ENCODE data around the gene COL13A1. TPM values are rescaled to one million over a fixed set of nuclear protein-coding genes. Genes with fewer than 3 reads are reported as not detected.

Gene COL13A1
- polyA plus RNA-seq, 1 of the 3 experiments (the other 2 are of a cell fraction): 26.7 TPM

GRCh38 chr10:69838853-69839252, 37.1 kb downstream of the COL13A1 start:
- peaks cover 7% of the 10 kb centered on the region; the same call in 1 of the 2 replicates for H3K79me2 ChIP-seq (ENCODE audit: insufficient read depth)
- H3K9ac ChIP-seq: no peak overlapping the region
- H2AFZ ChIP-seq (ENCODE audit: low read depth): no peak overlapping the region
- WGBS (ENCODE audit: low lambda C conversion rate): 69% methylated on average over 10 of the region's 11 CpGs
- peaks cover 15 to 29% of the 10 kb centered on the region in 2 experiments; a peak in 3 of 4 replicates for H3K4me1 ChIP-seq (ENCODE audit: control insufficient read depth in 1 of 2, insufficient read depth in 2 of 2, low read depth in 1 of 2, low read length in 1 of 2)
- TF ChIP-seq USF2 (IDR thresholded peaks at IDR 0.05; ENCODE audit: borderline replicate concordance, low read depth, low read length): no peak
- peak; percentile 25; the same call in 1 of the 2 replicates for TF ChIP-seq PBX3 (IDR thresholded peaks at IDR 0.05)
- H3K27ac ChIP-seq (ENCODE audit: low read depth in 2 of 2, low read length in 1 of 2): peak overlapping the region in 1 of 2 experiments; percentile 49; a peak in 2 of 4 replicates
- DNase-seq: no peak
- H3K9me2 ChIP-seq: no peaks in the 10 kb centered on the region
- ChIA-PET POLR2A (no interaction called here), CTCF (interaction anchor here (0.8 to 1.9 kb wide), 7 partner anchors 9 to 210 kb away, joined by 3 to 6 read pairs (median 4); no protein-coding TSS in a partner anchor)
- H3K9me3 ChIP-seq: no peaks in the 10 kb centered on the region
- H3K4me3 ChIP-seq (ENCODE audit: low read depth in 2 of 2, low read length in 1 of 2): no peak overlapping the region
- H3K4me2 ChIP-seq: peak overlapping the region; percentile 34; the same call in 1 of the 2 replicates
- H3F3A ChIP-seq (replicated peaks; ENCODE audit: insufficient read depth): no peaks in the 10 kb centered on the region
- no peaks in the 10 kb centered on the region for H4K20me1 ChIP-seq (ENCODE audit: insufficient read depth)
- no peaks in the 10 kb centered on the region for H3K27me3 ChIP-seq (ENCODE audit: insufficient read depth)
- H3K36me3 ChIP-seq (replicated peaks in 1 of 2; ENCODE audit: control insufficient read depth in 1 of 2, insufficient read depth in 2 of 2, low read length in 1 of 2): no peaks in the 10 kb centered on the region

GRCh38 chr10:69839696-69840345, 38.1 kb downstream of the COL13A1 start:
- Histone ChIP-seq H2AFZ (ENCODE audit: low read depth) (no peak overlapping the region), H4K20me1 (ENCODE audit: insufficient read depth) (no peaks in the 10 kb centered on the region), H3K4me3 (ENCODE audit: low read depth in 2 of 2, low read length in 1 of 2) (no peak overlapping the region), H3K27ac (ENCODE audit: low read depth in 2 of 2, low read length in 1 of 2) (peak overlapping the region in 1 of 2 experiments; percentile 49; a peak in 3 of 4 replicates), H3F3A (replicated peaks; ENCODE audit: insufficient read depth) (no peaks in the 10 kb centered on the region), H3K4me2 (peak overlapping the region; percentile 34), H3K27me3 (ENCODE audit: insufficient read depth) (no peaks in the 10 kb centered on the region), H3K9me3 (no peaks in the 10 kb centered on the region), H3K9me2 (no peaks in the 10 kb centered on the region), H3K4me1 (ENCODE audit: control insufficient read depth in 1 of 2, insufficient read depth in 2 of 2, low read depth in 1 of 2, low read length in 1 of 2) (peaks cover 15 to 29% of the 10 kb centered on the region in 2 experiments; a peak in 3 of 4 replicates), H3K9ac (0 out of 2 replicates have a peak overlapping the region, but pooled peaks have one; percentile 19), H3K36me3 (replicated peaks in 1 of 2; ENCODE audit: control insufficient read depth in 1 of 2, insufficient read depth in 2 of 2, low read length in 1 of 2) (no peaks in the 10 kb centered on the region), H3K79me2 (ENCODE audit: insufficient read depth) (peaks cover 7% of the 10 kb centered on the region; the same call in 1 of the 2 replicates)
- DNase-seq: peak; percentile 40
- POLR2A ChIA-PET: interaction anchor here (0.6 kb wide), 1 partner anchor 31 kb away, joined by 3 read pairs; no protein-coding TSS in a partner anchor
- peak; percentile 48; the same call in 1 of the 2 replicates for TF ChIP-seq MAX (IDR thresholded peaks at IDR 0.05; ENCODE audit: low read depth)
- peak; percentile 68 for TF ChIP-seq PBX3 (IDR thresholded peaks at IDR 0.05)
- TF ChIP-seq NFIC (IDR thresholded peaks at IDR 0.05; ENCODE audit: borderline replicate concordance): peak; percentile 42
- peak in 1 of 2 experiments; percentile 24; a peak in 1 of 4 replicates for TF ChIP-seq EP300 (IDR thresholded peaks at IDR 0.05; ENCODE audit: borderline replicate concordance in 1 of 2, low read depth in 1 of 2, low read length in 1 of 2)
- peak; percentile 61; the same call in 1 of the 2 replicates for TF ChIP-seq TCF12 (IDR thresholded peaks at IDR 0.05)
- no peak for TF ChIP-seq ELF1 (IDR thresholded peaks at IDR 0.05)
- no peak for TF ChIP-seq TAF1 (IDR thresholded peaks at IDR 0.05; ENCODE audit: borderline replicate concordance, low read depth, low read length)
- CTCF ChIA-PET: interaction anchor here (1.1 to 2.1 kb wide), 4 partner anchors 11 to 210 kb away, joined by 3 to 5 read pairs (median 4); no protein-coding TSS in a partner anchor
- 66% methylated on average over 17 of the region's 17 CpGs for WGBS (ENCODE audit: low lambda C conversion rate)

Data from SK-N-SH (cell line).